GDM1 (cell line): ENCODE measurements around the gene CEP104.

Experiments used
- DNase-seq: peaks from one replicate; lab custom pipeline; 2025; lab: John Stamatoyannopoulos, UW

CEP104 gene

GRCh38 chr1:3868464-3869006 is 11.5 kb upstream of the CEP104 start:
- no peak for DNase-seq

- no peak for DNase-seq
Observed at GRCh38 chr1:3865606-3866160, 8.7 kb upstream of the CEP104 start.

DNA sequence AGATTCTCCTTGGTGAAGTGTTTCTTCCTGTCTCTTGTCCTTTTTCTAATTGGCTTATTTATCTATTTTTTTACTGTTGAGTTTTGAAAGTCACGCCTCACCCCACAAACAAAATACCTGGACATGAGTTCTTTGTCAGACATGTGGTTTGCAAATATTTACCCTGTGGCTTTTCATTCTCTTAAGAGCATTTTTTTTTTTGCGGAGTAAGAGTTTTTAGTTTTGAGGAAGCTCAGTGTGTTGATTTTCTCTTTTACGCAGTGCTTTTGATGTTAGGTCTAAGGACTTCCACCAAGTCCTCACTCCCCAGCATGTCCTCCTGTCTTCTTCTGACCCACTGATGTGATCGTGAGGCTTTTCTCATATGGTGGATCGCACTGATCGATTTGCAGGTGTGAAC is 7.9 kb upstream of the CEP104 start:
- no peak for DNase-seq

GRCh38 chr1:3863231-3863935 is 6.4 kb upstream of the CEP104 start:
- no peak for DNase-seq

GRCh38 chr1:3858231-3858981 is 1.4 kb upstream of the CEP104 start:
- no peak for DNase-seq

DNA sequence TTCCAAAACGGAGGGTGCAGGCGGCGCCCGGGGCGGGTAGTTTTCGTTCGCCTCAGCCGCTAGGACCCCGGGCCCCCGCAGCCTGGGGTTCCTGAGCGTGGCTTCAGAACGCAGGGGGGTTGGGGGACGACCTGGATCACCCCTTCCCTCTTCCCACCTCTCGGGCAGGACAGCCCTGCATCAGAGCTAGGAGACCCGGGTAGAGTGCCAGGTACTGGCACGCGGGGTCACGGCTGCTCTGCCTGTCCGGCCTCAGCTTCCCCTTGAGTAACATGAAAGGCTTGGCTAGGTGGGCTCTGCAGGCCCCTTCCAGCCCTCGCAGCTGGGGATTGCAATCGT is 749 bp upstream of the CEP104 start:
- DNase-seq = no peak

DNA sequence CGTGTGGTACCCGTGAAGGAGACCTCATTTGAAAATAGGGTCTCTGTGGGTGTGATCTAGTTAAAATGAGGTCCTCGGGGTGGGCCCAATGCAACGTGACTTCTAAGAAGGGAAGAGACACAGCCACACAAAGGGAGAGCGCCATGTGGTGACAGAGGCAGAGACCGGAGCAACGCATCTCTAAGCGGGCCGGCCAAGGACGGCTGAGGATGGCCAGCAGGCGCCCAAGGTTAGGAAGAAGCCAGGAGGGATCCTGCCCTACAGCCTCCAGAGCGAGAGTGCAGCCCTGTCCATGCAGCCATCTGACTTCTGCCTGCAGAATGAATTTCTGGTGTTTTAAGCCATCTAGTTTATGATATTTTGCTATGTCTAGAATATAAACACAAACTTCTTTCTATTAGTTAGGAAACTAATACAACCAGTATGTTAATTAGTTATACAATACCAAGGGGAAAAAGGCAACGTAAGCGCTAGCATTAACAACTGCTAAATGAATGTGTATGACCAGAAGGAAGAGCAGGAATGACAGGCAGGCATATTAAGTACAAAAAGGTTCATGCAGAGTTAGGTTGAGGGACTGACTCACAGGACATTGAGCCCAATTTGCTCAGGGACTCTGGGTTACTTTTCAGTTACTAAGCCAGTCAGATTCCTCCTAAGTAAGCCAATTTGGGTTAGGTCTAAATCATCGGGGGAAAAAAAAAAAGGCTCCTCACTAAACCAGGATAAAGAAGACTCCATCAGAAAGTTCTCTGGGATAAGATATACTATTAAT is 4.1 kb downstream of the CEP104 start:
- no peak for DNase-seq

DNA sequence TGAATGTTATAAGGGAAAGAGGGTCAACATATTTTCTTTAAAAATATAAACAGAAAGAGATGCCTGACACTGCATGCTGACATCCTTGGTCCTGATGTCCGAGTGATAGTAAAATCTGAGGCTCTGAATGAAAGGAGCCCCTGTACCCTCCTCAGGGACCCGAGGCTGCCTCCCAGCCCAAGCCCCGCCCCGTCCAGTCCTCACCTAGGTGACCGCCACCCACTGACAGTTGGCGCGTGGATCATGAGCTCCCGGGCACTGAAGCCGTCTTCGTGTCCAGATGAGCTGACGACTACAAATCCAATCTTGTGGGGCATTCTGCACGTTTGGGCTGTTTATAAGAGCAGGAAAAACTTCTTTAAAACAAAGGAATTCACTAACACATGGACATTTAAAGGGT is 4.9 kb downstream of the CEP104 start:
- DNase-seq = no peak

- no peak for DNase-seq
Observed at GRCh38 chr1:3851292-3851691, 5.7 kb downstream of the CEP104 start.

DNA sequence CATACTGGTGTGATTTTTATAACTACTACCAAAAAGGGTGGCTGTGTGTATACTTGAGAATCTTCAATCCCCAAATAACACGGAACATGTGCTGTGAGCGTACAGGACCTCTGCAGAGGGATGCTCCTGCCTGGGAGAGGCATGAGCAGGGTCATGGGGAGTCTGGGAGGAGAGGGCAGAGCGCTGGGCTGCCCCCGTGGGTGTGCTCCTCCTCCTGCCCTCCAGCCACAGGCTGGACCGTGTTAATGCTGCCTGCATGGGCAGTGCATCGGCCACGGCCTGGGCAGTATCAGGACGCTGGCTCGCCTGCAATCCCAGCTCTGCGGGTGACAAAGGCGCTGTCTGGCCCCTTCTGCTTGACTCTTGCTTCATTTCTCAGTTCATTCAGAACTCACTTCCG is 6.2 kb downstream of the CEP104 start:
- no peak for DNase-seq

DNA sequence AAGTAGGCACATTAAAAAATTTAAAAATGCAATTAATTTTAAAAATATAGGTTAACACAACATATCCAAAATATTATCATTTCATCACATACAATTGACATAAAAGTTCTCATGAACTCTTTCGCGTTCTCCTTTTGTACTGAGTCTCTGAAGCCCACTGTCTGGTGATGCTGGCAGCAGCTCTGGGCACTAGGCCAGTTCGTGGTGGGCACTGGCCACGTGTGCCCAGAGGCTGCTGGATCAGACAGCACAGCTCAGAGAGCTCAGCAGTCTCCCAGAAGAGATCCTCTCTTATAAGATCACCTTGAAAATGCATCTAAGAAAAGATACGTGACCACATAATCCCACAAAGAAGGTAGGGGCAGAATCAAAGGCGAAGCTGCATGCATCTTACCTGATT is 9.9 kb downstream of the CEP104 start:
- no peak for DNase-seq

- DNase-seq = no peak
Observed at GRCh38 chr1:3846541-3846940, 10.5 kb downstream of the CEP104 start.

GRCh38 chr1:3842912-3843311 is 14.1 kb downstream of the CEP104 start:
- no peak for DNase-seq

- no peak for DNase-seq
Observed at GRCh38 chr1:3841491-3841890, 15.5 kb downstream of the CEP104 start.

GRCh38 chr1:3838788-3839187 is 18.2 kb downstream of the CEP104 start:
- no peak for DNase-seq

GRCh38 chr1:3837685-3838084 is 19.3 kb downstream of the CEP104 start:
- DNase-seq = no peak

GRCh38 chr1:3837200-3837599 is 19.8 kb downstream of the CEP104 start:
- no peak for DNase-seq

- DNase-seq = no peak
Observed at GRCh38 chr1:3836421-3836820, 20.6 kb downstream of the CEP104 start.

DNA sequence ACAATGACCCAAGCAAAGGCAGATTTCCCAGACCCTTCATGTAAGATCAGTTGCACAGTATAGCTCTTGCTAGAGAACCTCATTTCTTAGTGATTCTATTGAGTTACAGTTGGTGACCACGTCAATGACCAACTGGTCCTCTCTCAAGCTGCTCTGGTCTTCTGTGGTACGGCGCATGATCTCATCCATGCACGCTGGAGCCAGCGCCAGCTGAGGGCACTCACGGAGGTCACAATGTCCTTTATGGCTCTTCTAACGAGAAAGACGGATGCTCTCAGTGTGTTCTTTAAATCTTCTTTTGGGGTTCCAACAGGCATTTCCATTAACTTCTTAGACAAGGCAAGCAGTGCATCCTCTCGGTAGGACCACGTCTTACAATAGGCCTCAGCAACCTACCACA is 22.3 kb downstream of the CEP104 start:
- no peak for DNase-seq

GRCh38 chr1:3831689-3832088 is 25.3 kb downstream of the CEP104 start:
- DNase-seq = no peak

- DNase-seq = no peak
Observed at GRCh38 chr1:3828391-3828790, 28.6 kb downstream of the CEP104 start.

DNA sequence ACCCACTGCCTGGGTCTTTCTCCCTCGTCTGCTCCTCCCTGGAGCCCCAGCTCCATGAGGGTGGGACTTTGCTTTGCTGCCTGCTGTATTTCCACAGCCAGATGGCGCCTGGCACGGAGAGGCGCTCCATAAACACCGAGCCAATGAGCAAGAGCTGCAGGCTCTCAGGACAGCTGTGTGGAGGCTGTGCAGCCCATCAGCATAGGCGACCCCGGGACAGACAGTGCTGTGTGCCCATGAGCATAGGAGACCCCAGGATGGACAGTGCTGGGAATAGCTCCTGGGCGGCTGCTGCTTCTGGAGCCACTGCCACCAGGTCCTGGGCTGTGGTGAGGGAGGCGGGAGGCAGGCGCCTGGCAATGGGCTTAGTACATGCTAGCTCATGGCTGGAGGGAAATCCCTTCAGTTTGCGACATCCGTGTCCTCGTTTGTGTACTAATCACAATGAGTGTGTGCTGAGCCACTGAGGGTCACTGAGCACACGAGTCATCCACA is 29.2 kb downstream of the CEP104 start:
- no peak for DNase-seq
